DND-41 (cell line): Measurements from ENCODE around the gene PARP6.

ENCODE experiments used
- ATAC-seq: fragments of 200-7000 bp; cut with Tn5 transposase; 3 replicates; pipeline ENCODE4 v1.9.1; 2021; ENCODE audit warnings: low read depth; ENCODE audit not compliant: insufficient read depth
- DNase-seq: peaks from one replicate; pipeline ENCODE4 v3.0.0-alpha.2; 2020
- H2AFZ ChIP-seq: 2 replicates; pipeline ENCODE4 v1.6.0; 2012; ENCODE audit warnings: low read depth, low read length
- H3K27ac ChIP-seq: 2 replicates; pipeline ENCODE4 v1.5.1; 2012; ENCODE audit warnings: low read length, inconsistent platforms
- H3K27me3 ChIP-seq: fragments of 200-600 bp; sonication (generic); 2 replicates; pipeline ENCODE4 v1.6.0; 2012; ENCODE audit warnings: low read length, mild to moderate bottlenecking, inconsistent platforms; ENCODE audit not compliant: insufficient read depth, poor library complexity
- H3K36me3 ChIP-seq: 2 replicates; pipeline ENCODE4 v1.5.1; 2012; ENCODE audit warnings: low read length, inconsistent platforms; ENCODE audit not compliant: insufficient read depth
- H3K4me1 ChIP-seq: 2 replicates; pipeline ENCODE4 v1.5.1; 2012; ENCODE audit warnings: mild to moderate bottlenecking, low read length; ENCODE audit not compliant: insufficient read depth
- H3K4me2 ChIP-seq: 2 replicates; pipeline ENCODE4 v1.6.0; 2012; ENCODE audit warnings: mild to moderate bottlenecking, moderate library complexity, low read length, inconsistent platforms; ENCODE audit not compliant: insufficient read depth
- H3K4me3 ChIP-seq, 2 experiments: fragments of 200-600 bp in 1 of 2; shearing (Covaris generic) in 1 of 2; 2 replicates each; pipeline ENCODE4 v1.5.1; 2012 to 2016; ENCODE audit warnings: inconsistent platforms in 2 of 2, low read length in 2 of 2, mild to moderate bottlenecking in 2 of 2, low read depth in 1 of 2, moderate library complexity in 1 of 2
- H3K79me2 ChIP-seq: 2 replicates; pipeline ENCODE4 v1.6.0; 2012; ENCODE audit warnings: low read length, inconsistent platforms; ENCODE audit not compliant: insufficient read depth
- H3K9ac ChIP-seq: 2 replicates; pipeline ENCODE4 v1.6.0; 2012; ENCODE audit warnings: low read depth, mild to moderate bottlenecking, inconsistent platforms, low read length, moderate library complexity
- H3K9me3 ChIP-seq: 2 replicates; pipeline ENCODE4 v1.5.1; 2012; ENCODE audit warnings: low read length, moderate library complexity, mild to moderate bottlenecking, inconsistent platforms; ENCODE audit not compliant: insufficient read depth, severe bottlenecking
- H4K20me1 ChIP-seq: 2 replicates; pipeline ENCODE4 v1.6.0; 2012; ENCODE audit warnings: low read length; ENCODE audit not compliant: insufficient read depth
- EZH2 ChIP-seq: IDR thresholded peaks from 3 replicates; pipeline ENCODE4 v1.6.1; 2012; ENCODE audit warnings: borderline replicate concordance, low read depth, mild to moderate bottlenecking, moderate library complexity, low read length, inconsistent platforms; ENCODE audit not compliant: severe bottlenecking
- TF ChIP-seq, protein P1 (sequence below): IDR thresholded peaks from 2 replicates; pipeline ENCODE4 v1.5.1; 2012; ENCODE audit warnings: borderline replicate concordance, low read length, moderate library complexity, mild to moderate bottlenecking; ENCODE audit not compliant: poor library complexity, severe bottlenecking; ENCODE audit errors: extremely low read depth

The PARP6 gene

DNA sequence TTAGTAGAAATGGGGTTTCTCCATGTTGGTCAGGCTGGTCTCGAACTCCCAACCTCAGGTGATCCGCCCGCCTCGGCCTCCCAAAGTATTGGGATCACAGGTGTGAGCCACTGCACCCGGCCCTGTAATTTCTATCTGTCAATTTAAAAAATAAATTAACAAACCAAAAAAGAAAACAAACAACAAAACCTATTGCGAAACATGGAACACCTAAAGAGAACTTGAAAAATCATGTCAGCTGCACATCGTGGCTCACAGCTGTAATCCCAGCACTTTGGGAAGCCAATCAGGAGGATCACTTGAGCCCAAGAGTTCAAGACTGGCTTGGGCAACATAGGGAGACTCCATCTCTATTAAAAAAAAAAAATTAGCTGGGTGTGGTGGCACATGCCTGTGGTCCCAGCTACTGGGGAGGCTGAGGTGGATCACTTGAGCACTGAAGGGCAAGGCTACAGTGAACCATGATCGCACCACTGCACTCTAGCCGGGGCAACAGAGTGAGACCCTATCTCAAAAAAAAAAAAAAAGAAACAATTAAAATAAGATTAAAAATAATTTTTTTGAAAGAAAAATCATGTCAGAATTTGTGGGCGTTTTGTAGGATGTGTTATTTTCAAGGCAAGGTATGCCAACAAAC is 19.6 kb downstream of the PARP6 start:
- ATAC-seq: no peak
- H3K4me2 ChIP-seq: no peak overlapping the region

DNA sequence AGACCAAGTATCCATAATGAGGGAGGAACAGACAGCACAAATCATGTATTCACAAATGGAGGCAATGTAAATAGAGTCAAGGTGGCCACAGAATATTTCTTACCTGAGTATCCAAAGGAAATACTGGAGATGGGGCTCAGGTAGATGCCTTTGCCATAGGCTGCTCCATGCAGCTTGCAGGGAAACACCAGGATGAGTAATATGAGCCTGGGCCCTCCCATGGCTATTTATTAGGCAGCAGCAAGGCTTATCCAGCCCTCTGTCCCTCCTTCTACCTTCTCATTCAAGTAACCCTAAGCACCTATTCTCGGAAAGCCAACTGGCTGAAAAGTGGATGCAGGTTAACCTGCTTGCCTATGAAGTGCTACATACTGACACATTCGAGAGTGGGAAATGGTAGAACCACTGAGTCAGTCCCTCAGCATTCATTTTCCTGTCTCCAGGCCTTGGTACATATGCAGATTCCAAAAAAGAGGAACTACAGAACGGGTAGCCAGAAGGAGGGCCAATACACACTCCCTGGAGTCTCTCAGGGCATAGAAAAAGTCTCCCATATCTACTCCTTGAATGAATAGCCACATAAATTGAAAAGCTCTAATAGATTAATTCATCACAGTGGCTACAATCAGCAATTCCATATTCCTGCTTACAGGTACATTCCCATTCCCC is 23.1 kb downstream of the PARP6 start:
- H3K4me2 ChIP-seq: no peak overlapping the region
- ATAC-seq: no peak

More for the DNA sequence above, 19.6 kb downstream of the PARP6 start:
- DNase-seq: no peak
- H3K4me1 ChIP-seq: no peaks in the 10 kb centered on the region
- no peak overlapping the region for H3K27ac ChIP-seq
- no peaks in the 10 kb centered on the region for H3K9me3 ChIP-seq
- no peaks in the 10 kb centered on the region for H3K27me3 ChIP-seq
- H3K9ac ChIP-seq: no peak overlapping the region
- H4K20me1 ChIP-seq: no peaks in the 10 kb centered on the region
- H3K36me3 ChIP-seq: peaks cover 88% of the 10 kb centered on the region
- no peak overlapping the region for H3K4me3 ChIP-seq
- no peaks in the 10 kb centered on the region for H3K79me2 ChIP-seq
- TF ChIP-seq, protein P1, sequence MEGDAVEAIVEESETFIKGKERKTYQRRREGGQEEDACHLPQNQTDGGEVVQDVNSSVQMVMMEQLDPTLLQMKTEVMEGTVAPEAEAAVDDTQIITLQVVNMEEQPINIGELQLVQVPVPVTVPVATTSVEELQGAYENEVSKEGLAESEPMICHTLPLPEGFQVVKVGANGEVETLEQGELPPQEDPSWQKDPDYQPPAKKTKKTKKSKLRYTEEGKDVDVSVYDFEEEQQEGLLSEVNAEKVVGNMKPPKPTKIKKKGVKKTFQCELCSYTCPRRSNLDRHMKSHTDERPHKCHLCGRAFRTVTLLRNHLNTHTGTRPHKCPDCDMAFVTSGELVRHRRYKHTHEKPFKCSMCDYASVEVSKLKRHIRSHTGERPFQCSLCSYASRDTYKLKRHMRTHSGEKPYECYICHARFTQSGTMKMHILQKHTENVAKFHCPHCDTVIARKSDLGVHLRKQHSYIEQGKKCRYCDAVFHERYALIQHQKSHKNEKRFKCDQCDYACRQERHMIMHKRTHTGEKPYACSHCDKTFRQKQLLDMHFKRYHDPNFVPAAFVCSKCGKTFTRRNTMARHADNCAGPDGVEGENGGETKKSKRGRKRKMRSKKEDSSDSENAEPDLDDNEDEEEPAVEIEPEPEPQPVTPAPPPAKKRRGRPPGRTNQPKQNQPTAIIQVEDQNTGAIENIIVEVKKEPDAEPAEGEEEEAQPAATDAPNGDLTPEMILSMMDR: no peak
- no peak for TF ChIP-seq EZH2
- no peak overlapping the region for H2AFZ ChIP-seq

DNA sequence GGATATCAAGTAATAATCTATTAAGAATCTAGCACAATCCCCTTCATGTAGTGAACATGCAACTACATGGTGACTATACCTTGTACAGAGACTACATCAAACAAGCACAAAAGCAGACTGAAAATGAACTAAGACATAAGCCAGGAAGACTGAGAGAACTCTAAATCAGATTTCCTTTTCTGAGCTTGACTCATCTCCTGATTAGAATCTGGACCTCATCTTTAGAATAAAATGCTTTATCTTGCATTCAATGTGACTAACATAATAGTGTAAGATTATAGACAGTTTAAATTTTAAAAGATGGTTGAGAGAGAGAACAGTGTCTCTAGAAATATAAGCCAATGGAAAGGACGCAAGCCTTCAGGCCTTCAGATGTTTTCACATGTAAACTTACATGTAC is 23.8 kb downstream of the PARP6 start:
- no peaks in the 10 kb centered on the region for H3K4me1 ChIP-seq
- ATAC-seq: no peak
- H3K36me3 ChIP-seq: peaks cover 66% of the 10 kb centered on the region
- no peaks in the 10 kb centered on the region for H4K20me1 ChIP-seq
- no peak overlapping the region for H2AFZ ChIP-seq
- no peak overlapping the region for H3K4me3 ChIP-seq
- no peaks in the 10 kb centered on the region for H3K9me3 ChIP-seq
- no peaks in the 10 kb centered on the region for H3K79me2 ChIP-seq
- H3K4me2 ChIP-seq: no peak overlapping the region
- no peak for DNase-seq
- no peaks in the 10 kb centered on the region for H3K27me3 ChIP-seq
- TF ChIP-seq EZH2: no peak
- TF ChIP-seq, protein P1: no peak
- no peak overlapping the region for H3K27ac ChIP-seq
- no peak overlapping the region for H3K9ac ChIP-seq

More for the DNA sequence above, 23.1 kb downstream of the PARP6 start:
- DNase-seq: no peak
- peaks cover 66% of the 10 kb centered on the region for H3K36me3 ChIP-seq
- TF ChIP-seq, protein P1: no peak
- no peak for TF ChIP-seq EZH2
- H3K27me3 ChIP-seq: no peaks in the 10 kb centered on the region
- no peak overlapping the region for H3K4me3 ChIP-seq
- H3K4me1 ChIP-seq: no peaks in the 10 kb centered on the region
- no peaks in the 10 kb centered on the region for H3K79me2 ChIP-seq
- no peak overlapping the region for H2AFZ ChIP-seq
- H3K9me3 ChIP-seq: no peaks in the 10 kb centered on the region
- H3K27ac ChIP-seq: no peak overlapping the region
- H3K9ac ChIP-seq: no peak overlapping the region
- H4K20me1 ChIP-seq: no peaks in the 10 kb centered on the region
